ENCODE data around the gene RGP1. TPM values are rescaled to one million over a fixed set of nuclear protein-coding genes. Genes with fewer than 3 reads are reported as not detected.

Gene RGP1
- total and polyA plus RNA-seq, 9 of the 15 experiments (the other 6 are each of a cell fraction or from before 2014, with no cell fraction given) = 0.42 to 13.8 (median 6.7) TPM

DNA sequence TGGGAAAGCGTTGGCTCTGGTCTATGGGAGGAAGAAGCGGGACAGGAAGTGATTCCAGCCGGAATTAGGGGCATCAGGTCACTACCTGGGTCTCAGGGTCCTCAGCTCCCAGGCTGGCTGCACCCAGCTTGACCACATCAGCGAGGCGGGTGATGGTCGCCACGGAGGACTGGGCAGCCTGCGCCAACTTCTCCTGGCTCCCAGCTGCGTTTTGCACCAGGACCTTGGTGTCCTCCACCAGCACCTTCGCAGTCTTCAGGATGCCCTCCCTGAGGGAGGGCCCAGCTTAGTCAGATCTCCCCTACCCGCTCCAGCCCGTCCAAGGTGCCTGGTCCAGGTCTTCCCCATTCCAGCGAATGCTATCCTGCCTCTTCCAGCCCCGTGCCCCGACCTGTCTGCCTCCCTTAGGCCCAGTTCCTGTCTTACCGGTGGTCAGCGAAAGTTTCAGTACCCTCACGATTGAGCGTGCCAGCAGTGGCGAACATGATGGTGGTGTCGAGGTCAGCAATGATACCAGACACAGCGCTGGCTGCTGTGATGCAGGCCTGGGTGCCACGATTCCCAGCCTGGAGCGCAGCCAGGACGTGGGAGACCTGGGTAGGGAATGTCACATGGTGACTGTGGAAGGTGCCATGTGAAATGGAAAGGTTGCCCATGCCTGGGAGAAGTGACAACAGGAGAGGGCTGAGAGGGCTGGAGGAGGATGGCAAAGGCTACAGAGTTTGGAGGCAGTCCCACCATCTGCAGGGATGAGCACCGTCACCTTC lies 45.0 kb upstream of the RGP1 start:
- ChIA-PET CTCF (ENCODE audit: low intra/inter-chr PET ratio) (no interaction called here), POLR2A (interaction anchor here (0.9 to 1.0 kb wide), 2 partner anchors 11 to 12 kb away, joined by 4 read pairs; no protein-coding TSS in a partner anchor)
- Histone ChIP-seq H3K9ac (ENCODE audit: insufficient read depth in 1 of 2, low read depth in 2 of 2, low read length in 2 of 2) (no peak overlapping the region; a peak in 1 of 4 replicates), H3K36me3 (ENCODE audit: control insufficient read depth, insufficient read depth, low read length) (peaks cover 98% of the 10 kb centered on the region), H2AFZ (ENCODE audit: low read depth, low read length) (no peak overlapping the region), H3K27me3 (ENCODE audit: control insufficient read depth in 2 of 2, insufficient read depth in 2 of 2, low read length in 2 of 2) (no peaks in the 10 kb centered on the region), H3K27ac (ENCODE audit: extremely low read depth, low read depth, low read length) (no peak overlapping the region), H4K20me1 (replicated peaks; ENCODE audit: control insufficient read depth, insufficient read depth, low read length) (no peaks in the 10 kb centered on the region), H3K9me1 (ENCODE audit: control insufficient read depth, insufficient read depth, low read length) (peaks cover 3% of the 10 kb centered on the region), H3K4me1 (replicated peaks in 1 of 2; ENCODE audit: control insufficient read depth in 2 of 2, insufficient read depth in 2 of 2, low read length in 2 of 2) (no peaks in the 10 kb centered on the region), H3K4me3 (no peak overlapping the region), H3K9me3 (replicated peaks; ENCODE audit: control insufficient read depth, insufficient read depth, low read depth, low read length) (no peaks in the 10 kb centered on the region), H3K4me2 (ENCODE audit: insufficient read depth, low read length) (no peak overlapping the region), H3K79me2 (ENCODE audit: control insufficient read depth, insufficient read depth, low read length) (no peaks in the 10 kb centered on the region)
- FAIRE-seq (no peak), DNase-seq (ENCODE audit: extremely low read depth in 1 of 4, low spot score in 3 of 4) (no peak), ATAC-seq (no peak)
- TF ChIP-seq CEBPB (tag; IDR thresholded peaks at IDR 0.05) (no peak), ZNF174 (CRISPR knock-in tag; IDR thresholded peaks at IDR 0.05) (no peak), POLR2AphosphoS2 (IDR thresholded peaks at IDR 0.05; ENCODE audit: low read length) (no peak), TFAM (CRISPR knock-in tag; conservative IDR thresholded peaks at IDR 0.05) (no peak), PRMT5 (CRISPR knock-in tag; IDR thresholded peaks at IDR 0.05) (no peak), POLR2G (IDR thresholded peaks at IDR 0.05; ENCODE audit: low read depth, low read length) (0 out of 2 replicates have a peak, but pooled peaks have one; percentile 43), RHOXF2B (CRISPR knock-in tag; conservative IDR thresholded peaks at IDR 0.05) (no peak), MED1 (CRISPR knock-in tag; IDR thresholded peaks at IDR 0.05; ENCODE audit: borderline replicate concordance) (no peak), RAD51 (IDR thresholded peaks at IDR 0.05; ENCODE audit: borderline replicate concordance, low read depth) (no peak), CHD2 (IDR thresholded peaks at IDR 0.05; ENCODE audit: low read depth, low read length) (no peak), RBFOX2 (IDR thresholded peaks at IDR 0.05; ENCODE audit: low read depth, low read length) (0 out of 2 replicates have a peak, but pooled peaks have one; percentile 27)
- TF ChIP-seq, protein P1, sequence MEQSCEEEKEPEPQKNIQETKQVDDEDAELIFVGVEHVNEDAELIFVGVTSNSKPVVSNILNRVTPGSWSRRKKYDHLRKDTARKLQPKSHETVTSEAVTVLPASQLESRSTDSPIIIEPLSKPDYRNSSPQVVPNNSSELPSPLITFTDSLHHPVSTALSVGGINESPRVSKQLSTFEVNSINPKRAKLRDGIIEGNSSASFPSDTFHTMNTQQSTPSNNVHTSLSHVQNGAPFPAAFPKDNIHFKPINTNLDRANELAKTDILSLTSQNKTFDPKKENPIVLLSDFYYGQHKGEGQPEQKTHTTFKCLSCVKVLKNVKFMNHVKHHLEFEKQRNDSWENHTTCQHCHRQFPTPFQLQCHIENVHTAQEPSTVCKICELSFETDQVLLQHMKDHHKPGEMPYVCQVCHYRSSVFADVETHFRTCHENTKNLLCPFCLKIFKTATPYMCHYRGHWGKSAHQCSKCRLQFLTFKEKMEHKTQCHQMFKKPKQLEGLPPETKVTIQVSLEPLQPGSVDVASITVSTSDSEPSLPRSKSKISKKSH (CRISPR knock-in tag; IDR thresholded peaks at IDR 0.05) = no peak
- TF ChIP-seq, protein P2, sequence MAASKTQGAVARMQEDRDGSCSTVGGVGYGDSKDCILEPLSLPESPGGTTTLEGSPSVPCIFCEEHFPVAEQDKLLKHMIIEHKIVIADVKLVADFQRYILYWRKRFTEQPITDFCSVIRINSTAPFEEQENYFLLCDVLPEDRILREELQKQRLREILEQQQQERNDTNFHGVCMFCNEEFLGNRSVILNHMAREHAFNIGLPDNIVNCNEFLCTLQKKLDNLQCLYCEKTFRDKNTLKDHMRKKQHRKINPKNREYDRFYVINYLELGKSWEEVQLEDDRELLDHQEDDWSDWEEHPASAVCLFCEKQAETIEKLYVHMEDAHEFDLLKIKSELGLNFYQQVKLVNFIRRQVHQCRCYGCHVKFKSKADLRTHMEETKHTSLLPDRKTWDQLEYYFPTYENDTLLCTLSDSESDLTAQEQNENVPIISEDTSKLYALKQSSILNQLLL (CRISPR knock-in tag; IDR thresholded peaks at IDR 0.05; ENCODE audit: borderline replicate concordance) = no peak
- intact Hi-C loops (cut with micrococcal nuclease) (no loop called here), in situ Hi-C loops (cut with MboI) (no loop called here)
- WGBS (ENCODE audit: insufficient coverage, low coverage, missing lambda C conversion rate) = 98% methylated on average over 21 of the region's 26 CpGs
- TSS peak; percentile 31 for BruUV-seq (replicated peaks)
